Hepatocyte (in vitro differentiated cells): ENCODE data around the gene MYH7.

Experiments used
- EZH2phosphoT487 ChIP-seq: fragments of 200-600 bp; sonication (generic); IDR thresholded peaks from one replicate; pipeline ENCODE4 v1.6.1; 2018; ENCODE audit warnings: antibody characterized with exemption, mild to moderate bottlenecking, low read depth, moderate library complexity; ENCODE audit not compliant: unreplicated experiment, severe bottlenecking
- TF ChIP-seq, protein P1 (sequence below): fragments of 200-600 bp; sonication (generic); IDR thresholded peaks from 2 replicates; pipeline ENCODE4 v1.5.1; 2016; ENCODE audit warnings: antibody characterized with exemption, mild to moderate bottlenecking; ENCODE audit not compliant: poor library complexity

DNA sequence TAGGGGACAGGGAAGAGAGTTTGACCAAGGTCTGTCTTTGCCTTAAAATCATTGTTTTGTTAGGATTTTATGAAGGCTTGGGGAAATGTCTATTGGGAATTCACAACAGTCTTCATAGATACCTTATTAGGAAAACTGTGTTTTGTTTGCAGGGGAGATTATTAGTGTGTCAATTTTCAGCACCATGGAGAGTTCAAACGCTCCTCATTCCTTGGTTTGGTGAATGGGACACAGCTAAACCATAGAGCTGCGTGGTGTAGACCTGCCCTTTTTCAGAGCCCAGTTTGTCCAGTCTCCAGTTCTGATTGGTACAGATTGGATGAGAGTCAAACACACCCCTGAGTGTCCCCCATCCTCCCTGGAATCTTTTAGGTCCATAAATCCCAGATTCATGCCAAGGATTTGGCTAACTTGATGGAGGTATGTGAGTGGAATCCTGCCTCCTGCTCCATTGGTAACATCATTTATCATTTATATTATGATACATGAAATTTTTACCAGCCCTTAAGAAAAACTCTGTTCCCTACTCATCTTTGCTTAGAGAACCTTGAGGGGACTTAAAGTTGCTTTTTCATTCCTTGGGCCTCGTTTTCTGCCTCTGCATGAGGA lies 46.0 kb upstream of the MYH7 start:
- TF ChIP-seq, protein P1, sequence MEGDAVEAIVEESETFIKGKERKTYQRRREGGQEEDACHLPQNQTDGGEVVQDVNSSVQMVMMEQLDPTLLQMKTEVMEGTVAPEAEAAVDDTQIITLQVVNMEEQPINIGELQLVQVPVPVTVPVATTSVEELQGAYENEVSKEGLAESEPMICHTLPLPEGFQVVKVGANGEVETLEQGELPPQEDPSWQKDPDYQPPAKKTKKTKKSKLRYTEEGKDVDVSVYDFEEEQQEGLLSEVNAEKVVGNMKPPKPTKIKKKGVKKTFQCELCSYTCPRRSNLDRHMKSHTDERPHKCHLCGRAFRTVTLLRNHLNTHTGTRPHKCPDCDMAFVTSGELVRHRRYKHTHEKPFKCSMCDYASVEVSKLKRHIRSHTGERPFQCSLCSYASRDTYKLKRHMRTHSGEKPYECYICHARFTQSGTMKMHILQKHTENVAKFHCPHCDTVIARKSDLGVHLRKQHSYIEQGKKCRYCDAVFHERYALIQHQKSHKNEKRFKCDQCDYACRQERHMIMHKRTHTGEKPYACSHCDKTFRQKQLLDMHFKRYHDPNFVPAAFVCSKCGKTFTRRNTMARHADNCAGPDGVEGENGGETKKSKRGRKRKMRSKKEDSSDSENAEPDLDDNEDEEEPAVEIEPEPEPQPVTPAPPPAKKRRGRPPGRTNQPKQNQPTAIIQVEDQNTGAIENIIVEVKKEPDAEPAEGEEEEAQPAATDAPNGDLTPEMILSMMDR, result no peak
- TF ChIP-seq EZH2phosphoT487, result no peak
